ENCODE results near the gene MEGF6.

Gene MEGF6

GRCh38 chr1:3568815-3569435 lies 42.4 kb downstream of the MEGF6 start:
- no peak for DNase-seq

GRCh38 chr1:3566951-3567804 lies 44.1 kb downstream of the MEGF6 start:
- no peak for DNase-seq

- DNase-seq = no peak
Observed at GRCh38 chr1:3566003-3566885, 45.1 kb downstream of the MEGF6 start.

GRCh38 chr1:3564921-3565831 lies 46.1 kb downstream of the MEGF6 start:
- DNase-seq = peak; percentile 38

GRCh38 chr1:3563610-3564009 lies 47.7 kb downstream of the MEGF6 start:
- no peak for DNase-seq

- DNase-seq = no peak
Observed at GRCh38 chr1:3563125-3563524, 48.2 kb downstream of the MEGF6 start.

GRCh38 chr1:3562712-3563111 lies 48.6 kb downstream of the MEGF6 start:
- DNase-seq = no peak

GRCh38 chr1:3561702-3562101 lies 49.6 kb downstream of the MEGF6 start:
- DNase-seq = no peak

- DNase-seq = no peak
Observed at GRCh38 chr1:3560981-3561380, 50.3 kb downstream of the MEGF6 start.

GRCh38 chr1:3560251-3560871 lies 50.9 kb downstream of the MEGF6 start:
- no peak for DNase-seq

- no peak for DNase-seq
Observed at GRCh38 chr1:3558036-3558726, 53.1 kb downstream of the MEGF6 start.

GRCh38 chr1:3557366-3557765 lies 53.9 kb downstream of the MEGF6 start:
- no peak for DNase-seq

GRCh38 chr1:3556336-3556735 lies 55.0 kb downstream of the MEGF6 start:
- no peak for DNase-seq

- no peak for DNase-seq
Observed at GRCh38 chr1:3555131-3555920, 56.0 kb downstream of the MEGF6 start.

- DNase-seq = no peak
Observed at GRCh38 chr1:3553940-3554223, 57.4 kb downstream of the MEGF6 start.

GRCh38 chr1:3553166-3553939 lies 58.0 kb downstream of the MEGF6 start:
- DNase-seq = no peak

GRCh38 chr1:3552751-3553150 lies 58.6 kb downstream of the MEGF6 start:
- no peak for DNase-seq

- DNase-seq = no peak
Observed at GRCh38 chr1:3552176-3552575, 59.1 kb downstream of the MEGF6 start.

GRCh38 chr1:3551711-3552110 lies 59.6 kb downstream of the MEGF6 start:
- no peak for DNase-seq

- DNase-seq = no peak
Observed at GRCh38 chr1:3551290-3551678, 60.0 kb downstream of the MEGF6 start.

All from stimulated activated CD4-positive, alpha-beta T cell treated with anti-CD3 and anti-CD28 coated beads, Interleukin-12 subunit alpha, Interleukin-12 subunit beta, amount 100 ng/mL, for 4 hours (primary cell).